Heart right ventricle (tissue), 16 donors: Measurements from ENCODE around the gene MS4A18. TPM values are rescaled to one million over a fixed set of nuclear protein-coding genes. Genes with fewer than 3 reads are reported as not detected.

ENCODE experiments used
- ATAC-seq, 8 donors: fragments of 200-7000 bp; cut with Tn5 transposase; one replicate each; pipeline ENCODE4 v1.9.1; 2020; ENCODE audit warnings: mild to moderate bottlenecking in 8 of 8, moderate library complexity in 8 of 8, moderate number of reproducible peaks in 1 of 8
- DNase-seq, 2 donors: peaks; one replicate each; pipeline ENCODE4 v3.0.0-alpha.2; 2020
- H3K27ac ChIP-seq, 10 donors: fragments of 200-600 bp; sonication (generic) in 2 of 10; one replicate each; pipeline versions ENCODE4 v1.5.0 to v1.8.0; 2020 to 2022; ENCODE audit warnings: mild to moderate bottlenecking in 3 of 10
- H3K27me3 ChIP-seq, 7 donors: fragments of 200-600 bp; one replicate each; pipeline ENCODE4 v1.8.0; 2021 to 2022; ENCODE audit warnings: mild to moderate bottlenecking in 2 of 7
- H3K36me3 ChIP-seq, 9 donors: fragments of 200-600 bp; sonication (generic) in 1 of 9; one replicate each; pipeline versions ENCODE4 v1.5.0 to v1.8.0; 2020 to 2022; ENCODE audit warnings: mild to moderate bottlenecking in 2 of 9
- H3K4me1 ChIP-seq, 9 donors: fragments of 200-600 bp; sonication (generic) in 1 of 9; one replicate each; pipeline versions ENCODE4 v1.5.0 to v1.8.0; 2020 to 2022; ENCODE audit warnings: mild to moderate bottlenecking in 4 of 9
- H3K4me3 ChIP-seq, 10 donors: fragments of 200-600 bp; sonication (generic) in 2 of 10; one replicate each; pipeline versions ENCODE4 v1.5.0 to v1.8.0; 2020 to 2022; ENCODE audit warnings: mild to moderate bottlenecking in 7 of 10, moderate library complexity in 2 of 10
- H3K9me3 ChIP-seq, 11 donors: fragments of 200-600 bp in 10 of 11; sonication (generic) in 2 of 11; one replicate each; pipeline versions ENCODE4 v1.5.0 to v1.8.0; 2013 to 2022; ENCODE audit warnings: mild to moderate bottlenecking in 2 of 11, control low read depth in 1 of 11, moderate library complexity in 1 of 11
- WGBS, 2 donors: extraction: QIAGEN DNeasy Blood & Tissue Kit; methylation state at CpG; one replicate each; pipeline ENCODE4 v1.1.7; 2013; ENCODE audit warnings: inconsistent platforms in 1 of 2; 5-methylcytosine and 5-hydroxymethylcytosine counted together
- intact Hi-C, 10 donors: fragments of 100-400 bp; cut with DNase I; formaldehyde crosslinking; loops; one replicate each; pipeline versions ENCODE4 v1.11.1 to v1.14.2; 2022
- polyA plus RNA-seq, 2 donors: library from polyadenylated mRNA; stranded (reverse); fragments of 200-250 nt; gene quantifications; one replicate each; pipeline ENCODE4 v1.2.3, GENCODE V29; 2013
- total RNA-seq, 10 donors: library from RNA; stranded (reverse); fragmentation: NEBNext Ultra II Directional in 3 of 10; extraction: Animal tissue kit (Norgen Biotek cat#: 25700) in 3 of 10; gene quantifications; one replicate each; pipeline versions ENCODE4 v1.2.1 to v1.2.4, GENCODE V29; 2021 to 2023
- TF ChIP-seq, protein P1 (sequence below), 9 donors: fragments of 200-600 bp; sonication (generic) in 2 of 9; IDR thresholded peaks; one replicate each; pipeline versions ENCODE4 v1.5.0 to v1.8.0; 2021 to 2022; ENCODE audit warnings: antibody characterized with exemption in 9 of 9, mild to moderate bottlenecking in 5 of 9, moderate library complexity in 1 of 9
- donor health status: Arrhythmogenic right ventricular cardiomyopathy.
- donor health status: ischemic (EF 13 %, LVEDD 7.1; RV severe dilation, severe dysfunction).
- donor health status: healthy with polysubstance abuse.
- donor health status: DM: no; HTN: yes; CAD: no.
- donor health status: DM: no; HTN: no; CAD: no.
- donor health status: ischemic (EF 25% LVEDD 6.9; RV normal size, moderate dysfunction).
- donor health status: ischemic (EF 25% LVEDD 5.7; RV mildly dilated, moderate dysfunction).
- donor health status: healthy.
- donor health status: DM: yes; HTN: yes; CAD: no.
- donor health status: Ischemic cardiomyopathy.
- donor health status: ischemic (EF 35%, LVEDD 5.7; RV mildly dilated, moderate dysfunction).
- donor health status: nonischemic (EF 11% LVEDD 7.7; RV severe dilation, severe dysfunction).
- donor health status: DM: yes; HTN: yes; CAD: no.
- donor health status: PGD.
- donor health status: ischemic (EF 29% LVEDD 5.4; RV normal size, mild dysfunction).
- donor health status: nonischemic (EF 23%, LVEDD 6.1; RV moderate dilation, normal function).

The MS4A18 gene
- total and polyA plus RNA-seq, 12 donors = not detected

DNA sequence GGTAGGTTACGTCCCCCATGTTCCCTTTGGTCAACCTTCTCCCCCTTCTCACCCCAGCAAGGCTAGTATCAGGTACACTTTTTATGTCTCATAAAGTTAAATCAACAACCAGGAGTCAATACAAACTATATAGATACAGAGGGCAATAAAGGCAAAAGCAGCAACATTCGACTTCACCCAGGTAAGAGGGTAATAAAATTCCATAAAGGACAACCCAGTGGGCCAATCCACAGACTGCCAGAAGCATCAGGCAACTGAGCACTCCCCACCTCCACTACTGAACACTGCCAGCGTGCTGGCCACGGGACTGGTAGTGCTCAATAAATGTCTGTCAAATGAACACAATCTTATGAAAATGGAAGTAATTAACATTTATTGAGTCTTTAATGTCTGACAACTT is 5.1 kb upstream of the MS4A18 start:
- no peak for DNase-seq
- Histone ChIP-seq H3K4me1 (no peaks in the 10 kb centered on the region), H3K36me3 (no peaks in the 10 kb centered on the region), H3K27ac (no peak overlapping the region), H3K27me3 (peaks cover 0 to 20% (median 0%) of the 10 kb centered on the region in 7 donors), H3K9me3 (peaks cover 0 to 20% (median 0%) of the 10 kb centered on the region in 11 donors), H3K4me3 (no peak overlapping the region)
- TF ChIP-seq, protein P1, sequence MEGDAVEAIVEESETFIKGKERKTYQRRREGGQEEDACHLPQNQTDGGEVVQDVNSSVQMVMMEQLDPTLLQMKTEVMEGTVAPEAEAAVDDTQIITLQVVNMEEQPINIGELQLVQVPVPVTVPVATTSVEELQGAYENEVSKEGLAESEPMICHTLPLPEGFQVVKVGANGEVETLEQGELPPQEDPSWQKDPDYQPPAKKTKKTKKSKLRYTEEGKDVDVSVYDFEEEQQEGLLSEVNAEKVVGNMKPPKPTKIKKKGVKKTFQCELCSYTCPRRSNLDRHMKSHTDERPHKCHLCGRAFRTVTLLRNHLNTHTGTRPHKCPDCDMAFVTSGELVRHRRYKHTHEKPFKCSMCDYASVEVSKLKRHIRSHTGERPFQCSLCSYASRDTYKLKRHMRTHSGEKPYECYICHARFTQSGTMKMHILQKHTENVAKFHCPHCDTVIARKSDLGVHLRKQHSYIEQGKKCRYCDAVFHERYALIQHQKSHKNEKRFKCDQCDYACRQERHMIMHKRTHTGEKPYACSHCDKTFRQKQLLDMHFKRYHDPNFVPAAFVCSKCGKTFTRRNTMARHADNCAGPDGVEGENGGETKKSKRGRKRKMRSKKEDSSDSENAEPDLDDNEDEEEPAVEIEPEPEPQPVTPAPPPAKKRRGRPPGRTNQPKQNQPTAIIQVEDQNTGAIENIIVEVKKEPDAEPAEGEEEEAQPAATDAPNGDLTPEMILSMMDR (IDR thresholded peaks at IDR 0.05) = no peak
- no peak for ATAC-seq
- intact Hi-C loops = no loop called here
- 84 to 86% methylated on average over 4 of the region's 4 CpGs for WGBS, 2 donors

DNA sequence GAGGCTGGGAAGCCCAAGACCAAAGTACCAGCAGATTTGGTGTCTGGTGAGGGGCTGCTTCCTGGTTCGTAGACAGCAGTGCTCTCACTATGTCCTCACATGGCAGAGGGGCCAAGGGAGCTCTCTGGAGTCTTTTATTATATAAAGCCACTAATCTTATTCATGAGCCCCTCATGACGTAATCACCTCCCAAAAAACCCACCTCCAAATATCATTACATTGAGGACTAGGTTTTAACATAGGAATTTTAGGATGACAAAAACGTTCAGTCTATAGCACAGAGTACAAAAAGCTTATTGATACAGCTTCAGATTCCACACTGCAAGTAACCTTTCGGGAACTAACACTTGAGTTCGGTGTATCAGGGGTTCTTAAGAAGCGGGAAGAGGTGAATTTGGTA is 4.1 kb upstream of the MS4A18 start:
- 77 to 80% methylated on average over 6 of the region's 6 CpGs for WGBS, 2 donors
- Histone ChIP-seq H3K4me3 (no peak overlapping the region), H3K27ac (no peak overlapping the region), H3K36me3 (no peaks in the 10 kb centered on the region), H3K27me3 (peaks cover 0 to 20% (median 0%) of the 10 kb centered on the region in 7 donors), H3K4me1 (no peaks in the 10 kb centered on the region), H3K9me3 (peaks cover 0 to 20% (median 0%) of the 10 kb centered on the region in 11 donors)
- intact Hi-C loops = no loop called here
- no peak for DNase-seq
- no peak for ATAC-seq
- TF ChIP-seq, protein P1 (IDR thresholded peaks at IDR 0.05) = no peak

DNA sequence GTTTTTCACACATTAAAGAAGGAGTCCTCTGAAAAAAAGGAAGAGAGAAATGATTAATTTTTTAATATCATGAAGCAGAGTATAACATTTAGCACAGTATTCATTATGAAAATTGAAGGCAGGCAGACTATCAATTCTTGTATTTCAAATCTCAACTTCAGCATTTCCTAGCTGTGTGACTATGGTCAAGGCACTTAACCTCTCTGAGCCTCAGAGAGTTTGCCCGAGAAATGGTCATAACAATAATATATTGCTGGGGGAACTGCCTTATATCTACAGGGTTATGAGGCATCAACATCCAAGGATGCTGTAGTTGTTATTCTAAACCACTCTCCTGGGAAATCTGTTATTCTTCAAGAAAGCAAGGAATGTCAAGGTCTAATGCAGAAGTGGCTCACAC is 1.1 kb downstream of the MS4A18 start:
- peaks cover 0 to 15% (median 0%) of the 10 kb centered on the region in 7 donors for H3K27me3 ChIP-seq
- TF ChIP-seq, protein P1 (IDR thresholded peaks at IDR 0.05) = no peak
- no peak overlapping the region for H3K4me3 ChIP-seq
- 78 to 91% methylated on average over 1 of the region's 1 CpG for WGBS, 2 donors
- no peak overlapping the region for H3K27ac ChIP-seq
- intact Hi-C loops = no loop called here
- DNase-seq (no peak), ATAC-seq (no peak)
- no peaks in the 10 kb centered on the region for H3K9me3 ChIP-seq
- H3K4me1 ChIP-seq = no peaks in the 10 kb centered on the region
- no peaks in the 10 kb centered on the region for H3K36me3 ChIP-seq

DNA sequence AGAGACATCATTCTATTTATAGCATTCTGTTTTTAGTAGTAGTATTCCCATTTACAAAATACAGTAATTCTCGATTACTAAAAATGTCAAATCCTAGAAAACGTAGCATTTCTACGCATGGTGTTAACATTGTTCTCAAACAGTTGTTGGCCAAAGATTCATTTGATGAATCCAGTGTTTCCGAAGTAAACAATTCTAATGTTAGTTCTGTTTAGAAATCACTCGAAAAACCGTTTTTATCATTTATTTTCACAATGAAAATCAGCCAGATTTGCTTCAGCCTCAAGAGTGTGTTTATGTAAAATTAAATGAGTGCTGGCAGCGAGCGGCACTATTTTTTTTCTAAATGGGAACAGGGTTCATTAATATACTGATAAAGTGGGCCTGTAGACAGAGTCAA is 7.1 kb downstream of the MS4A18 start:
- Histone ChIP-seq H3K4me1 (no peaks in the 10 kb centered on the region), H3K27ac (no peak overlapping the region), H3K4me3 (no peak overlapping the region), H3K27me3 (peaks cover 0 to 15% (median 4%) of the 10 kb centered on the region in 7 donors), H3K36me3 (no peaks in the 10 kb centered on the region), H3K9me3 (no peaks in the 10 kb centered on the region)
- DNase-seq (no peak), ATAC-seq (no peak)
- intact Hi-C loops = no loop called here
- TF ChIP-seq, protein P1 (IDR thresholded peaks at IDR 0.05) = no peak
- WGBS, 2 donors = 70 to 78% methylated on average over 8 of the region's 8 CpGs
